GM20000 (cell line): ENCODE data around the gene CHTF18.
"Not testable (repeated sequence)": the region's sequence is repeated elsewhere in the genome, so short reads cannot be mapped to it uniquely, and the experiment has no call there.

Experiments used
- DNase-seq: peaks from one replicate; pipeline ENCODE4 v3.0.0; 2012; ENCODE audit warnings: low spot score
- CTCF ChIP-seq: IDR thresholded peaks from 2 replicates; pipeline ENCODE4 v1.5.1; 2012; ENCODE audit warnings: mild to moderate bottlenecking, control low read depth; ENCODE audit errors: extremely low read depth, missing control alignments

CHTF18 gene

DNA sequence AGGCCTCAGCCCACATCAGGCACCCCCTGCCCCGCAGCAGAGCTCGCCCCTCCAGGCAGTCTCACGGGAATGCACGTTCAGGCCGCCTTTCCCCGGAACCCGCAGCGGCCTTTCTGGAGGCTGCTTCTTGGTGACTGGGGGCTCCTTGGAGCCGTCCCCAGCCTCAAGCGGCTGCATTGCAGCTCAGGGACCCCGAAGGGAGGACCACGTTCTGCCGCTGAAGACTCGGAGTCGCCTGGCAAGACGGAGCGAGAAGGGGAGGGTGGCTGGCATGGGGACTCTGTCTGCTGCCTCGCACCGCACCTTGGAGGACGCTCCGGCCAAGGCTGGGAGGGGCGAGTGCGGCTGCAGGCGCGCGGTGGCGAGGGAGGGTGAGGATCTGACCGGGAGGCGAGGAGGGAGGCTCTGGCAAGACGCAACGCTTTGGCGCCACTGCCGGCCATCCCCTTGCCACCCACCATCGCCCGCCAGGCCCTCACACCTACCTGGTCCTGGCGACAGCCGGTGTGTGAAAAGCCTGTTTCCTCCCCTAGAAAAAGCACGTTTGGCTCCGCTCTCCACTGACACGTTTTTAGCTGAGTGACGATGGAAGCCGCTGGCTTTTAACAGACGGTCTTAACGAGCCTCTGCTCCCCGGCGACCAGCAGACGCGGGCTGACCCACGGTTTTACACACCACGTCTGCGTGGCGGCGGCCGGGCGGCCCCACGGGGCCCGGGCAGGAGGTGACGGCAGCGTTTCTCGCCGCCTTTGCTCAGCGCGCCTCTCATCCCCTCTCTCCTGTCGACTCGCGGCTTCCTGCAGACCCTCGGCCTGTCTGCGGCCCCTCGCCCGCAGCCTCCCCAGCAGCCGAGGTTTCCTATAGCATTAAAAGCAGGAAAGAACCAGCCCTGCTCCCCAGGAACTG, 28.8 kb downstream of the CHTF18 start:
- DNase-seq = no peak
- no peak for TF ChIP-seq CTCF

DNA sequence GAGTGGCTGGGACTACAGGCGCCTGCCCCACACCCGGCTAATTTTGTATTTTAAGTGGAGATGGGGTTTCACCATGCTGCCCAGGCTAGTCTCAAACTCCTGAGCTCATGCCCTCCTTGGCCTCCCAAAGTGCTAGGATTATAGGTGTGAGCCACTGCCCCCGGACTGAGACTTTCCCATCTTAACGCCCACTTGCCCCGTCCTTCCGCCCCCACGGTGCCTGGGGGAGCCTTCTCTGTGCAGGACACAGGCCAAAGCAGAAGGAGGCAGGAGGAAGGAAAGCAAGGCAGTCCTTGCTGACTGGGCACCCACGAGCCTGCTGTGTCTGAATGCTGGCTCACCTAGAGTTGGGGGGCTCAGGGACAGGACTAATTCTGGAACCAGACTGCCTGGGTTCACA, 29.7 kb downstream of the CHTF18 start:
- no peak for DNase-seq
- no peak for TF ChIP-seq CTCF

GRCh38 chr16:818592-818991, 30.2 kb downstream of the CHTF18 start:
- no peak for TF ChIP-seq CTCF
- DNase-seq = no peak

DNA sequence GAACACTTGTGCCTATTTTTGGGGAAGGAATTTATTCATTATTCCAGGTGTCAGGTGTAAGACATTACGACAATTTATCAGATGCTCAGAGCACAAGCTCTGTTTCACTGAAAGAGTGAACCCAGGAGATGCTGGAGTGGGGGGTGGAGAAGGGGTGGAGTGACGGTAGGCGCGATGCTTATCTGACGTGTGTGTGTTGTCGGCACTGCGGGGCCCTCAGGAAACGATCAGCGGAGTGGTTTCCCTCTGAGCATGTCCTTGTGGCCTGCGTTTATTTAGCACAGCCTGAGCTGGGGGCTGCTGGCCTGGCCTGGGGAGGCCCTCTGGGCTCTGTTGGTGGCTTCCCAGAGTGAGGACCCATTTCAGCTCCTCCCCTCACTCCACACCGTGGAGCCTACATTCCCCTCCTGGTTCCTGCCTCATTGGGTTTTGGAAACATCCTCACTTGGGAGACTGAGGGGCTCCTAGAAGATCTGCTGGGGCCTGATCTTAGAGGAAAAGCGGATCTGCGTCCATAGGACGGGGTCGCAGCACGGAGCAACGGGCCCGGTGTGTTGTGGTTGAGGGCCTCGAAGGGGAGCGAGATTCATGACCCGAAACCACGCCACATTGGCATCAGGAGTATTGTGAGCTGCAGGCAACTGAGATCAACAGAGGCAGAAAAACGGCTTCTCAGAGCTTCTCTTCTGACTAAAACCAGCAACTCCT, 31.1 kb downstream of the CHTF18 start:
- no peak for DNase-seq
- no peak for TF ChIP-seq CTCF

GRCh38 chr16:820044-820408, 31.6 kb downstream of the CHTF18 start:
- not testable (repeated sequence) for DNase-seq

GRCh38 chr16:820748-821147, 32.3 kb downstream of the CHTF18 start:
- no peak for DNase-seq
- no peak for TF ChIP-seq CTCF

- DNase-seq = no peak
- no peak for TF ChIP-seq CTCF
Measured at GRCh38 chr16:821751-822150, 33.3 kb downstream of the CHTF18 start.
